Stimulated activated CD4-positive, alpha-beta T cell treated with anti-CD3 and anti-CD28 coated beads, Interleukin-2, amount 100 ng/mL, for 24 hours (primary cell): ENCODE measurements around the gene DCHS1.
A peak's percentile ranks its signal among the peaks of the same experiment; 100 is the strongest.

Source experiments
- DNase-seq, 2 donors: peaks; one replicate each; pipeline ENCODE4 v3.0.0-alpha.2; 2020

Gene DCHS1

DNA sequence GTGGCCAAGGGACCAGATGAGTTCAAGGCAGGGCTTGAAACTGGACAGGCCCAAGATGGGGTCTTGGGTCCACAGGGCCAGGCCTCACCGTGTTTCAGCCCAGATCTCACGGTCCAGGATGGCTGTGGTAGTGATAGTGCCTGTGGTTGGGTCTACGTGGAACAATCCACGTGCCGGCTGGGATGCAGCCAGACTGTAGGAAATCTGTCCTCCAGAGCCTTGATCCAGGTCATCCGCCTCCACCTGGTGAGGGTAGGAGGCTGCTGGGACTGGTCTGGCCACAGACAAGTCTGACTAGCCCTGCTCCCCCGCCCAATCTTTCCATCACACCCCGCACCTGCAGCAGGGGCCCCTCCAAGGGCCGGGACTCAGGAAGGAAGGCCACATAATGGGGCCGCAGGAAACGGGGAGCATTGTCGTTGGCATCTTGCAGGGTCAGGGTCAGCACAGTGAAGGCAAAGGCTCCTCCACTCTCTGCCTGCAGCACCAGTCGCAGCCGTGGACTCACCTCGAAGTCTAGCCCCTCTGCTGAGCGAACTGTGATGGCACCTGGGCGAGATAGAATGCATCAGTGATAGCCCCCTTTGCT is 29.7 kb downstream of the DCHS1 start:
- DNase-seq: no peak

DNA sequence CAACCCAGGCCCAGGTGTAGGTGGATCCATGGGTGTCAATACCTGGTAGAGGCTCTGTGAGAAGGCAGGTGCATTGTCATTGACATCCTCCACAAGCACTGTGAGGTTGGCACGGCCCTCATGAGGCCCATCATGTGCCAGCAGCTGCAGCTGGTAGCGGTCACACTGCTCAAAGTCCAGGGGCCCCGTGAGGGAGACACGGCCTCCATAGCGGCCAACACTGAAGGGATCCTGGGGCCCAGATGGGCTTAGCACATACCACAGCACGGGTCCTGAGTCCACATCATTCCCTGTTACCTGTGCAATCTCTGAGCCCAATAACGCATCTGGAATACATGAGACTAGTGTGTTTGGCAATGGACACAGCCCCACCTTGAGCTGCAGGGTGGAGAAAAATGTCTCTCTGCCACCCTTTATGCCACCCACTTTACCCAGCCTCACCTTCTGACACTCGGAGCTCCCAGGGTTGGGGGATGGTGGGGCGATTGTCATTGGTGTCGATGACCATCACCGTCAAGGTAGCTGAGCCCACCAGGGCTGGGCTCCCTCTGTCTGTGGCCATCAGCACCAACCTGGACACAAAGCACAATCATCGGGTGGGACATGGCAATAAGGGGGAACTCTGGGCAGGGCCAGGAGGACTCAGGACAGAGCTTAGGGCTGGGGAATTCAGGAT is 30.3 kb downstream of the DCHS1 start:
- no peak for DNase-seq

GRCh38 chr11:6623391-6624363 is 31.9 kb downstream of the DCHS1 start:
- DNase-seq: no peak

DNA sequence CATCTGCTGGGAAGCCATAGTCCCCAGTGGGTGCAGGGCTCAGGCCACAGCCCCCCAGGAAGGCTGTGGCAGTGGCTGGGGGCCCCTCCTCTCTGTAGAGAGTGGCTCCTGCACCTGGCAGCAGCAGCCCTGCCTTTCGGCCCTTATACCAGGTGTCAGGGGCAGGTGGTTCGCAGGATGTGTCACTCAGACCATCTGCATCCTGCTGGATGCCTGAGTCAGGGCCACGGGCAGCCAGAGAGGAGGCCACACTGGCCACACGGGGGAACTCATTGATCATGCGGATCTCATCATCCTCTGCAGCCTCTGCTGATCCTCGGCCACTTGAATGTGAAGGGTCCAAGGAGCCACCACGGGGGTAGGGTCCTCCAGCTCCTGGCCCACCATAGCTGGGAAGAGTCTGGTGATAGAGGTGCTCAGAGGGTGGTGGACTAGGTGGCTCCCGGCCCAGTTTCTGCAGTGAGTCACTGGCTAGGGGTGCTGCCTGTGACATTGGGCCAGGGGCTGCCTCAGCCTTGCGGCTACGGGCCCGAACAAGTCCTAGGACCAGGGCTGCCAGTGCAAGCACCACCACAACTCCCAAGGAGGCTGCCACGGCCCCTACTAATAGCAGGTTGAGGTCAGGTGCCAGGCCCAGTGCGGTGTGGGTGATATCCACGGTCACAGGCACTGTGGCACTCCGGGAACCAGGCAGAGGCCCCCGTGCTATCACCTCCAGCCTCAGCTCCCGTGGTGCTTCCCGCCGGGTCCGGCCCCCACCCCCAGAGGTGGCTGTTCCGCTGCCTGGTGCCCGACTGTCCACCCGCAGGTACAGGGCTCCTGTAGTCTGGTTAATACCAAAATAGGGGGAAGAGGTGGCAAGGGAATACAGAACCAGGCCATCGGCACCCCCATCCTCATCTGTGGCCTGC is 33.1 kb downstream of the DCHS1 start:
- no peak for DNase-seq

DNA sequence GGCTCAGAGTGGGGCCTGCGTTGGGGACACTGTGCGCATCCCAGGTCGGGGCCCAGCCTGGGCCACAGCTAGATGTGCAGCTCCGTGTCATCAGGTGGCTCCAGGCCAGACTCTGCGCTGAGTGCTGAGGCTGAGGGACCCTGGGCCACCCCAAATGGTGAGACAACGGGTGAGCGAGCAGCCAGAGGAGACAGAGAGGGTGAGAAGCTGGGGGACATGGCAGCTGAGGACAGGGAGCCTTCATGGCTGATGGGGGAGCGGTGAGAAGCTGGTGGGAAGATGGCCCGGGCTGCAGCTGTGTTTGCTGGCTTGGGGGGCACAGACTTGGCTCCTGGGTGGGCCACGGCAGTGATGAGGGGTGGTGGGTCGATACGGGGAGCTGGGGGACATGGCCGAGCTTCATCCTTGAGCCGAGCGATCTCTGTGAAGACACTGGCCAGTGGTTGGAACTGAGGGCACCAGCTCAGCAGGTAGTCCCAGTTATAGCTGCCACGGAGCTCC is 33.8 kb downstream of the DCHS1 start:
- DNase-seq: no peak

- no peak for DNase-seq
Measured at GRCh38 chr11:6620636-6621035, 35.0 kb downstream of the DCHS1 start.

GRCh38 chr11:6619004-6619745 is 36.4 kb downstream of the DCHS1 start, which contains the start of gene TPP1:
TPP1 (minus strand) TSS chr11:6619422; CDS start chr11:6619400, 22 bp downstream.
- DNase-seq: peak; percentile 83 to 88

DNA sequence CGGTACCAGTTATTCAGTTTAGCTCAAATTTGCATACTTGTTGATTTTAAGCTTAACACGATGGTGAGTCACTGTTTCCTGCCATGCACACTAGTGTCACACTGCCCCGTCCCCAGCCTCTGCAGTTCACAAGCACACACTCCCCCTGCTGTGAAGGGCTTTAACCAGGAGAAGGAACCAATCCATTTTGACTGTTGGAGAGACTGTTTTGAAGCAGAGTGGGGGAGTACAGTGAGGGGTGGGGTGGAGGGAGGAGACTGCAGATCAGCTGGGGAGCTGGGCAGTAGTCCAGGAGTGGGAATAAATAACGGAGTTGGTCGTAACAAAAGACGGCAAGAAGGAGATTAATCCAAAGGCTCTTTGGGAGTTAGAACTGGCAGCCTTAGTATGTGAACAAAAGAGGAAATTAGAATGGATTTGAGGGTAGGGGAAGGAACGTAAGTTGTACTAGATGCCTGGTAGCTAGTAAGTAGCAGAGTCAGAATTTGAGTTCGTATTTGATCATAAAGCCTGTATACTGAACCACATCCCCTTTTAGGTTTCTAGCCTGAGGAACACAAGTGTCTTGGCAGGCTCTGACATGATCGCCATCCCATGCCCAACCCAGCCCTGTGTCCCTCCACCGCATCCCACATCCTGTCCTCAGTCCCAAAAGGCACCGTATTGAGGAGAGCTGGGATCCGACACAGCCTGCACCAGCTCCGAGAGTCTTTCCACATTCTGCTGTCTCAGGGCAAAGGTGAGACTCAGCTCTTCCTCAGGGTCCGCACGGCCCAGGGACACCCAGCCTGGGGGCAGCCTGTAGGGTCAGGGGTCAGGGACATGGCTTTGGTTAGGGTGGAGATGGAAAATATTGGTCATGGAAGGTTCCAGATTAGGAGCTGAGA is 37.2 kb downstream of the DCHS1 start:
- peak; percentile 58 to 67 for DNase-seq

DNA sequence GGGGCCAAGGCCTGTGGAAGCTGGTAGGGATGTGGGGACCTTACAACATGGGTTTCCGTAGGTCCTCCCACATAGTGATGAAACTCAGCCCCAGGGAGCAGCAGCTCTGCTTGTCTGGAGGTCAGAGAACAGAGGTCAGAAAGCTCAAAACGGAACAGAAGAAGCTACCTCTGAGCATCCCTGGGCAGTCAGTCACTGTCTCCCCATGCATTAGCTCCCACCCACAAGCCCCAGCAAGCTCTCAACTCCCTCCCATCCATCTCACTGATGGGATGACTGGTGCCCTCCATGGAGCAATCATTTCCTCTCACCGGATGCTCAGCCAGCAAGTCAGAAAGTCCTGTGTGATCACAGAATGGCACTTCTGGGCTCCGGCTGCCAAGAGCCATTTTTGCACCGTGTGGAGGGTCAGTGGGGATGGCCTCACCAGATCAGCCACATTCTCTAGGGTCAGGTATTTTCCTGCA is 38.3 kb downstream of the DCHS1 start:
- no peak for DNase-seq

- DNase-seq: no peak
Measured at GRCh38 chr11:6616596-6617250, 38.9 kb downstream of the DCHS1 start.

GRCh38 chr11:6615882-6616585 is 39.6 kb downstream of the DCHS1 start:
- DNase-seq: no peak

DNA sequence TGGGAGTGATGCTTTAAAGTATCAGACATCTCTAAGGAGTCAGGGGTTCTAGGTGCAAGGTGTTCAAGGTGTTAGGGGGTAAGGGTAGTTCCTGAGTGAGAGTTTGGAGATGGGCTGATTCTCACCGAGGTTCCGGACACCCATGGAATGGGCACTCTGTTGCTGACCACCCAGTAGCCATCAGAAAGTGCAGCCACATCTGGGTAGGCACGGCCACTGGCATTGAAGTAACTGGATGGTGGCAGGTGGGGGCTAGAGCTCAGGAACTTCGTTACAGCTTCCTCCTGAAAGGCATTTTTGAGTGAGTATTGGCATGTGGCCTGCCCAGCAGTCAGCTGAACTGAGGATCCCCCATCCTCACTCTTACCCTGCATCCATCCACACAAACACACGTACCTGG is 40.6 kb downstream of the DCHS1 start:
- no peak for DNase-seq

GRCh38 chr11:6614446-6614845 is 41.2 kb downstream of the DCHS1 start:
- no peak for DNase-seq

DNA sequence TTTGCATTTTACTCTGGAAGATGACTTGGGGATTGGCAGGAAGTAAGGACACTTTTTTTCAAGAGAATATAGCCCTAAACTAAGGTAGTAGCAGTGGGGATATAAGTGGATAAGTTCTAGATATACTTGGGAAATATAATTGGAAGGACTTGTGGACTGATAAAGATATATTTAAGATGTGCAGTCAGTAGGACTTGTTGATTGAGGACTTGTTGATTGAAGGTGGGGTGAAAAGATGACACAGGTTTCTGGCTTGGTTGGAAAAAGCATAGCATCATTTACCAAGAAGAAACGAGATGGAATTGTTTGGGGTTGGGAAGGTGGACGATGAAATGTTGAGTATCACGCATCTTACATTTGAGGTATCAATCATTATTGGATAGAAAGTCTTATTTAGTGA is 42.1 kb downstream of the DCHS1 start:
- no peak for DNase-seq

- peak; percentile 95 to 97 for DNase-seq
Measured at GRCh38 chr11:6612213-6613041, 43.2 kb downstream of the DCHS1 start, which contains the start of gene TAF10. TAF10 (minus strand) TSS chr11:6612216; CDS start chr11:6612189, 27 bp downstream.

GRCh38 chr11:6611963-6612212 is 43.7 kb downstream of the DCHS1 start:
- no peak for DNase-seq

- DNase-seq: peak; percentile 37 to 38
Measured at GRCh38 chr11:6611092-6611962, 44.3 kb downstream of the DCHS1 start.
